GM19463 (cell line): ENCODE data around the gene KLF4.

Source experiments
- ATAC-seq: cut with Tn5 transposase; IDR thresholded peaks from one replicate; pipeline ENCODE4 v1.9.1; 2021; ENCODE audit warnings: mild to moderate bottlenecking, moderate library complexity; ENCODE audit not compliant: unreplicated experiment

The KLF4 gene

GRCh38 chr9:107455425-107456135 is 34.0 kb downstream of the KLF4 start:
- no peak for ATAC-seq

GRCh38 chr9:107453479-107453878 is 36.1 kb downstream of the KLF4 start:
- ATAC-seq: no peak

GRCh38 chr9:107447834-107448233 is 41.7 kb downstream of the KLF4 start:
- ATAC-seq: no peak

GRCh38 chr9:107447081-107447480 is 42.5 kb downstream of the KLF4 start:
- ATAC-seq: no peak

- no peak for ATAC-seq
Measured at GRCh38 chr9:107446491-107446890, 43.1 kb downstream of the KLF4 start.

GRCh38 chr9:107443786-107444185 is 45.8 kb downstream of the KLF4 start:
- ATAC-seq: no peak

GRCh38 chr9:107439991-107440456 is 49.5 kb downstream of the KLF4 start:
- ATAC-seq: no peak

GRCh38 chr9:107438211-107439031 is 51.1 kb downstream of the KLF4 start:
- no peak for ATAC-seq

- ATAC-seq: no peak
Measured at GRCh38 chr9:107437716-107438115, 51.9 kb downstream of the KLF4 start.

GRCh38 chr9:107435415-107435814 is 54.2 kb downstream of the KLF4 start:
- no peak for ATAC-seq
